Skeletal muscle tissue (tissue), 4 donors: ENCODE measurements around the gene PPP1R16B. TPM values are rescaled to one million over a fixed set of nuclear protein-coding genes. Genes with fewer than 3 reads are reported as not detected.
A peak's percentile ranks its signal among the peaks of the same experiment; 100 is the strongest.
"Not testable (repeated sequence)": the region's sequence is repeated elsewhere in the genome, so short reads cannot be mapped to it uniquely, and the experiment has no call there.

ENCODE experiments used
- H3K27ac ChIP-seq: one replicate; pipeline ENCODE4 v1.7.0; 2013; ENCODE audit warnings: mild to moderate bottlenecking, low read depth, low read length, inconsistent platforms
- H3K27me3 ChIP-seq, 3 donors: one replicate each; pipeline ENCODE4 v1.7.0; 2013; ENCODE audit warnings: low read length in 3 of 3; ENCODE audit not compliant: control insufficient read depth in 3 of 3, insufficient read depth in 3 of 3
- H3K36me3 ChIP-seq, 3 donors: one replicate each; pipeline ENCODE4 v1.7.0; 2013; ENCODE audit warnings: low read length in 3 of 3; ENCODE audit not compliant: control insufficient read depth in 3 of 3, insufficient read depth in 3 of 3
- H3K4me1 ChIP-seq, 3 donors: one replicate each; pipeline ENCODE4 v1.7.0; 2013; ENCODE audit warnings: low read length in 3 of 3, mild to moderate bottlenecking in 3 of 3; ENCODE audit not compliant: control insufficient read depth in 3 of 3, insufficient read depth in 3 of 3
- H3K4me3 ChIP-seq, 3 donors: one replicate each; pipeline ENCODE4 v1.7.0; 2013; ENCODE audit warnings: low read length in 3 of 3
- H3K9ac ChIP-seq, 3 donors: one replicate each; pipeline ENCODE4 v1.7.0; 2013; ENCODE audit warnings: low read length in 3 of 3, mild to moderate bottlenecking in 3 of 3, moderate library complexity in 2 of 3, low read depth in 1 of 3
- H3K9me3 ChIP-seq, 3 donors: one replicate each; pipeline ENCODE4 v1.7.0; 2013; ENCODE audit warnings: low read length in 3 of 3; ENCODE audit not compliant: control insufficient read depth in 3 of 3
- total RNA-seq: library from RNA; depleted of rRNA; stranded (reverse); fragments of >200 nt; gene quantifications from one replicate; pipeline ENCODE4 v1.2.3, GENCODE V29; 2014
- donor health status: Osteomylitis.

Gene PPP1R16B
- total RNA-seq, 1 donor from 2014 or later = 4.2 TPM

DNA sequence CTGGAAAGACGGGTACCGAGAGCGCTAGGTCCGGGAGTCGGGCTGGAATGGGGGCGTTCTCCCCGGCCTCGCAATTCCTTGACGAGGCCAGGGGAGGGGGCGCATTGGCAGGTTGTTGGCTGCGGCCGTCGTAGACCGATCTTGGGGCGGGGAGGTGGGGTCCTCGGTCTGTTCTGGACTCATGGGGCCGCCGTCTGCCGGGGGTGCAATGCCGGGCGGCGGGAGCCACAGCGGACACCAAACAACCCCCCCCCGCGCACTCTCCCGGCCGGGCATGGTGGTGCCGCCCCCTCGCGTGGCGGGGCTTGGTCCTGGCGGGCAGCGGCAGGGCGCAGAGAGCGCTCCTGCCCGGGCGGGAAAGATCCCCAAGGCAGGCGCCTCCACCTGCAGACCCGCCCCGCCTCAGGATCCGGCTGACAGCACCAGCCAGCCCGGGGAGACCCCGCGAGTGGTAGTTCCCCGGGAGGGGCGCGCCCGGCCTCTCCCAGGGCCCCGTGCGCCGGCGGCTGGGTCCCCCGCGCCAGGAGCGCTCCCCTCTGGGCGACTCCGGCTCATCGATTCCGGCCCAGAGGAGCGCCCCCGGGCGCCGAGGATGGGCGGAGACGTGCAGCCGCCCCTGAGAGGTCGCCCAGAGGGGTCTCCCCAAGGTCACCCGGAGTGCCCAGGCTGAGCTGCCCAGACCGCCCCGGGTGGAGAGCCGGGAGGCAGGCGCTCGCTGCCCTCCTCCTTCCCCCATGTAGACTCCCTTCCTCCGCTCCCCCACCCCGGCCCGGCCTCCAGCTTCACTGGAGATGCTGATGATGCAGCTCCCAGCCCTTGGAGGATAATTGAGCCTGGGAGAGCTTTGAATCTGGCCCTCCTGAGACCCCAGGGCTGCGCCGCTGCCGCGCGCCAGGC lies 709 bp downstream of the PPP1R16B start:
- peaks cover 5 to 15% (median 14%) of the 10 kb centered on the region in 3 donors for H3K4me1 ChIP-seq
- H3K9ac ChIP-seq = peak overlapping the region; percentile 33 to 60 (median 45)

GRCh38 chr20:38806855-38807655 lies 1.6 kb downstream of the PPP1R16B start:
- H3K27me3 ChIP-seq = peaks cover 31 to 50% (median 41%) of the 10 kb centered on the region in 3 donors
- peaks cover 5 to 15% (median 14%) of the 10 kb centered on the region in 3 donors for H3K4me1 ChIP-seq

More for the DNA sequence above, 709 bp downstream of the PPP1R16B start:
- Histone ChIP-seq H3K4me3 (peak overlapping the region; percentile 50 to 64 (median 59)), H3K9me3 (no peaks in the 10 kb centered on the region), H3K27me3 (peaks cover 31 to 50% (median 41%) of the 10 kb centered on the region in 3 donors), H3K36me3 (no peaks in the 10 kb centered on the region), H3K27ac (peak overlapping the region; percentile 60)

DNA sequence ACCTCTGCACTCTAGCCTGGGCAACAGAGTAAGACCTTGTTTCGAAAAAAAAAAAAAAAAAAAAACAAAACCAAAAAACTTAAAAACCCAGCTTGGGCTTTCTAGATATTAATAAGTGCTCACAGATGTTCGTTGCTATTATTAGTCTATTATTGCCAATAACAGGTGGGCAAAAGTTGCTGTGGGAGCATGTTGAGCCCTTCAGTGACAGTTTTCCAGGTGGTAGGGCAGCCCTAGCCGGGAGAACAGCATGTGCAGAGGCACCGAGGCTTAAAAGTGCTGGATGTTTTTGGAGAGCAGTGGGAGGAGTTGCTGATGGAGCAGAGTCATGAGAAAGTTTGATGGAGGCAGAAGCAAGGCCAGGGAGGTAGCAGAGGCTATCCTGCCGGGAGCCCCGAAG lies 4.4 kb downstream of the PPP1R16B start:
- Histone ChIP-seq H3K27ac (no peak overlapping the region), H3K36me3 (no peaks in the 10 kb centered on the region), H3K9ac (no peak overlapping the region), H3K4me1 (peaks cover 12 to 20% (median 18%) of the 10 kb centered on the region in 3 donors), H3K4me3 (no peak overlapping the region), H3K9me3 (no peaks in the 10 kb centered on the region), H3K27me3 (peaks cover 31 to 50% (median 49%) of the 10 kb centered on the region in 3 donors)

More at GRCh38 chr20:38806855-38807655, 1.6 kb downstream of the PPP1R16B start:
- peak overlapping the region; percentile 50 to 64 (median 59) for H3K4me3 ChIP-seq
- no peaks in the 10 kb centered on the region for H3K9me3 ChIP-seq
- peak overlapping the region in 1 of 3 donors; percentile 60 for H3K9ac ChIP-seq
- H3K27ac ChIP-seq = no peak overlapping the region
- H3K36me3 ChIP-seq = no peaks in the 10 kb centered on the region

DNA sequence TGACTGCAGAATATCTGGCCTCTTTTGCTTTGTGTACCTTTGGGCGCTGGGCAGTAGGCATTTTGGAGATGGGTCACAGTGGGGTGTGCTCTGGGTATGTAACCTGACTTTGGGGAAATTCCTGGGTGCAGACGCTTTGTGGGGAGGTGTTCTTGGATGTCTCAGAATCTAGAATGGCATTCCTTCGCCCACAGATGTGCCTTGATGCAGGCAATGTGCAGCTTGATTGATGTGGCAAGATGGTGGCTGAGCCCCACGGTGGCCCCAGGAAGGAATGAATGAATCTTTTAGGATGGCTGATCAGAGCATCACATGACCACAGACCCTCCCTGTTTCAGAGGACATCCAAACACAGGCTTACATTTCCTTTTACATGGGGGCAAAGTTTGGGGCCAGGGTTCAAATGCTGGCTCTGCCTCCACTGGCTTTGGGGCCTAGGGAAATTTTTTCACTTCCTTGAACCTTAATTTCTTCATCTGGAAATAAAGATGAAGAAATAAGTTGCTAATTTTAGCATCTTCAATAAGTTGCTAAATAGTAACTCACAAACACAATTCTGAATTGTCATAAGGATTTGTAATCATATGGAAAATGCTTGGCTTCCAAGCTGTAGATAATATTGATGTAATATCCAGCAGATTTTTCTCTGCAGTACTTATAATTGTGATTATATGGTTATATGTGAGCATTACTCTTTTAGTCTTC lies 5.6 kb downstream of the PPP1R16B start:
- H3K4me3 ChIP-seq = no peak overlapping the region
- H3K27ac ChIP-seq = no peak overlapping the region
- no peaks in the 10 kb centered on the region for H3K36me3 ChIP-seq
- H3K27me3 ChIP-seq = peaks cover 26 to 44% (median 38%) of the 10 kb centered on the region in 3 donors
- H3K9ac ChIP-seq = no peak overlapping the region
- H3K9me3 ChIP-seq = no peaks in the 10 kb centered on the region
- peaks cover 12 to 20% (median 18%) of the 10 kb centered on the region in 3 donors for H3K4me1 ChIP-seq

DNA sequence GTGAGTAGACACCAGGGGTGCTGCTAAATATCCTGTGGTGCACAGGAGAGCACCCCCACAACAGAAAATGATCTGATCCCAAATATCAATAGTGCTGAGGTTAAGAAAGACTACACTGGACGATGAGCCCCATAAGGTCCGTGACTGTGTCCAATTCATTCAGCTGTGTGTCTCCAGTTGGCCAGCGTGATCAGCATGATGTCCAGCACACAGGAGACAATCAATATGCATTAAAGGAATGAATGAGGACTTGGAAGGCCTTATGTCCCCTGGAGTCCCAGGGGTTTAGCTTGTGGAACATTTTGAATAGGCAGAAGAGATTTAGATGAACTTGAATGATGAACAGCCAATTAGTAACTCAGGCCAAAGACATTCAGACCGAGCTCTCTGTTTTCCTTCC lies 6.3 kb downstream of the PPP1R16B start:
- Histone ChIP-seq H3K4me3 (no peak overlapping the region), H3K27ac (no peak overlapping the region), H3K4me1 (peaks cover 7 to 17% (median 14%) of the 10 kb centered on the region in 3 donors), H3K36me3 (no peaks in the 10 kb centered on the region), H3K9me3 (no peaks in the 10 kb centered on the region), H3K27me3 (peaks cover 24 to 38% (median 33%) of the 10 kb centered on the region in 3 donors), H3K9ac (no peak overlapping the region)

- Histone ChIP-seq H3K27me3 (peaks cover 20 to 34% (median 29%) of the 10 kb centered on the region in 3 donors), H3K9me3 (no peaks in the 10 kb centered on the region), H3K4me1 (peaks cover 7 to 13% (median 13%) of the 10 kb centered on the region in 3 donors), H3K9ac (no peak overlapping the region), H3K4me3 (no peak overlapping the region), H3K36me3 (no peaks in the 10 kb centered on the region), H3K27ac (no peak overlapping the region)
Measured at GRCh38 chr20:38812182-38812581, 6.7 kb downstream of the PPP1R16B start.

- peaks cover 12 to 26% (median 21%) of the 10 kb centered on the region in 3 donors for H3K27me3 ChIP-seq
- peaks cover 7 to 12% (median 10%) of the 10 kb centered on the region in 3 donors for H3K4me1 ChIP-seq
- H3K36me3 ChIP-seq = no peaks in the 10 kb centered on the region
- H3K4me3 ChIP-seq = no peak overlapping the region
- no peaks in the 10 kb centered on the region for H3K9me3 ChIP-seq
- no peak overlapping the region for H3K27ac ChIP-seq
- no peak overlapping the region for H3K9ac ChIP-seq
Measured at GRCh38 chr20:38812709-38813573, 7.4 kb downstream of the PPP1R16B start.

DNA sequence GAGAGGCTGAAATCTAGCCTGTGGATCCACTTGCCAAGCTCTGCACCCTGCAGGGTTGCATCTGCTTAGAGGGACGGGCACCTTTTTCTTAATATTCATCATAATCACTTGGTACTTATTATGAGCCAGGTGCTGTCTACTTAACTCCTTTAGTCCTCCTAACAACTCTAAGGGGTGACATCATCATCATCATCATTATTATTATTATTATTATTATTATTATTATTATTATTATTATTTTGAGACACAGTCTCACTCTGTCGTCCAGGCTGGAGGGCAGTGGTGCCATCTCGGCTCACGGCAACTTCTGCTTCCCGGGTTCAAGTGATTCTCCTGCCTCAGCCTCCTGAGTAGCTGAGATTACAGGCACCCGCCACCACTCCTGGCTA lies 8.1 kb downstream of the PPP1R16B start:
- not testable (repeated sequence) for H3K9ac ChIP-seq, H3K36me3 ChIP-seq, H3K4me1 ChIP-seq, H3K27ac ChIP-seq, H3K9me3 ChIP-seq, H3K4me3 ChIP-seq
- peaks cover 6 to 20% (median 17%) of the 10 kb centered on the region in 3 donors for H3K27me3 ChIP-seq

- H3K9ac ChIP-seq = no peak overlapping the region
- peaks cover 5 to 8% (median 7%) of the 10 kb centered on the region in 3 donors for H3K4me1 ChIP-seq
- H3K27me3 ChIP-seq = peaks cover 0 to 9% (median 7%) of the 10 kb centered on the region in 3 donors
- H3K27ac ChIP-seq = no peak overlapping the region
- H3K36me3 ChIP-seq = no peaks in the 10 kb centered on the region
- no peak overlapping the region for H3K4me3 ChIP-seq
- no peaks in the 10 kb centered on the region for H3K9me3 ChIP-seq
Measured at GRCh38 chr20:38815446-38815845, 9.9 kb downstream of the PPP1R16B start.
